Measurements from ENCODE around the gene C1QTNF8. TPM values are rescaled to one million over a fixed set of nuclear protein-coding genes. Genes with fewer than 3 reads are reported as not detected.

The C1QTNF8 gene
- total RNA-seq, 1 donor from 2014 or later, result not detected

- Histone ChIP-seq H3K4me3 (no peak overlapping the region), H3K36me3 (no peaks in the 10 kb centered on the region), H3K27me3 (no peaks in the 10 kb centered on the region), H3K27ac (no peak overlapping the region), H3K4me1 (peaks cover 12% of the 10 kb centered on the region), H2AFZ (replicated peaks) (no peak overlapping the region), H3F3A (ENCODE audit: low read depth) (no peaks in the 10 kb centered on the region), H3K4me2 (no peak overlapping the region), H3K79me2 (ENCODE audit: low read depth) (no peaks in the 10 kb centered on the region), H3K9ac (no peak overlapping the region), H4K20me1 (ENCODE audit: low read depth) (no peaks in the 10 kb centered on the region), H3K9me3 (ENCODE audit: low read depth) (no peaks in the 10 kb centered on the region)
- Mint-ChIP-seq H3K4me1 (peaks cover 7% of the 10 kb centered on the region), H3K4me3 (no peak overlapping the region), H3K27ac (no peak overlapping the region), H3K36me3 (no peaks in the 10 kb centered on the region), H3K27me3 (ENCODE audit: insufficient read depth, low read depth) (peaks cover 4% of the 10 kb centered on the region), H3K9me3 (no peaks in the 10 kb centered on the region)
- no peak for TF ChIP-seq CTCF (IDR thresholded peaks at IDR 0.05)
- TF ChIP-seq EZH2phosphoT487 (IDR thresholded peaks at IDR 0.05), result no peak
- no peak for TF ChIP-seq EZH2 (IDR thresholded peaks at IDR 0.05)
- DNase-seq (ENCODE audit: low spot score), result no peak
Observed at GRCh38 chr16:1119129-1119528, 23.1 kb upstream of the C1QTNF8 start.

- H3K27ac Mint-ChIP-seq, result no peak overlapping the region
- peaks cover 4% of the 10 kb centered on the region for H3K27me3 Mint-ChIP-seq (ENCODE audit: insufficient read depth, low read depth)
- peaks cover 7% of the 10 kb centered on the region for H3K4me1 Mint-ChIP-seq
- Histone ChIP-seq H2AFZ (replicated peaks) (no peak overlapping the region), H3K36me3 (no peaks in the 10 kb centered on the region), H3K4me3 (no peak overlapping the region), H3F3A (ENCODE audit: low read depth) (no peaks in the 10 kb centered on the region), H3K27ac (no peak overlapping the region), H3K9me3 (ENCODE audit: low read depth) (no peaks in the 10 kb centered on the region), H4K20me1 (ENCODE audit: low read depth) (no peaks in the 10 kb centered on the region), H3K9ac (no peak overlapping the region), H3K27me3 (peaks cover 5% of the 10 kb centered on the region), H3K4me1 (peaks cover 12% of the 10 kb centered on the region), H3K79me2 (ENCODE audit: low read depth) (no peaks in the 10 kb centered on the region), H3K4me2 (no peak overlapping the region)
- no peaks in the 10 kb centered on the region for H3K9me3 Mint-ChIP-seq
- H3K36me3 Mint-ChIP-seq, result no peaks in the 10 kb centered on the region
- TF ChIP-seq EZH2 (IDR thresholded peaks at IDR 0.05) (no peak), EZH2phosphoT487 (IDR thresholded peaks at IDR 0.05) (no peak), CTCF (IDR thresholded peaks at IDR 0.05) (no peak)
- H3K4me3 Mint-ChIP-seq, result no peak overlapping the region
- no peak for DNase-seq (ENCODE audit: low spot score)
Observed at GRCh38 chr16:1117926-1118325, 21.9 kb upstream of the C1QTNF8 start.

GRCh38 chr16:1117176-1117900 lies 21.3 kb upstream of the C1QTNF8 start:
- H3K9me3 Mint-ChIP-seq, result no peaks in the 10 kb centered on the region
- Histone ChIP-seq H3K9ac (no peak overlapping the region), H3K4me2 (no peak overlapping the region), H3K27me3 (peaks cover 9% of the 10 kb centered on the region), H3K4me3 (no peak overlapping the region), H3K36me3 (no peaks in the 10 kb centered on the region), H3K4me1 (peaks cover 12% of the 10 kb centered on the region), H3F3A (ENCODE audit: low read depth) (no peaks in the 10 kb centered on the region), H3K9me3 (ENCODE audit: low read depth) (no peaks in the 10 kb centered on the region), H2AFZ (replicated peaks) (no peak overlapping the region), H3K79me2 (ENCODE audit: low read depth) (no peaks in the 10 kb centered on the region), H4K20me1 (ENCODE audit: low read depth) (no peaks in the 10 kb centered on the region), H3K27ac (no peak overlapping the region)
- no peak for DNase-seq (ENCODE audit: low spot score)
- peaks cover 8% of the 10 kb centered on the region for H3K4me1 Mint-ChIP-seq
- H3K27me3 Mint-ChIP-seq (ENCODE audit: insufficient read depth, low read depth), result peaks cover 4% of the 10 kb centered on the region
- H3K36me3 Mint-ChIP-seq, result no peaks in the 10 kb centered on the region
- no peak overlapping the region for H3K27ac Mint-ChIP-seq
- TF ChIP-seq EZH2phosphoT487 (IDR thresholded peaks at IDR 0.05) (no peak), EZH2 (IDR thresholded peaks at IDR 0.05) (no peak), CTCF (IDR thresholded peaks at IDR 0.05) (no peak)
- no peak overlapping the region for H3K4me3 Mint-ChIP-seq

All from neural progenitor cell (in vitro differentiated cells).